HFF-Myc (cell line): Measurements from ENCODE around the gene CLUH.

Experiments used
- DNase-seq: peaks from one replicate; pipeline ENCODE4 v3.0.0-alpha.2; 2011; ENCODE audit warnings: low read depth; ENCODE audit errors: extremely low read depth
- H3K4me3 ChIP-seq: replicated peaks from 2 replicates; pipeline ENCODE4 v1.5.1; 2011; ENCODE audit warnings: low read depth, mild to moderate bottlenecking, control low read depth, low read length
- TF ChIP-seq, protein P1 (sequence below): IDR thresholded peaks from 2 replicates; pipeline ENCODE4 v1.5.1; 2012; ENCODE audit warnings: mild to moderate bottlenecking, low read depth, low read length, control low read depth; ENCODE audit errors: missing control alignments

Gene CLUH

GRCh38 chr17:2712300-2713043, 908 bp upstream of the CLUH start:
- H3K4me3 ChIP-seq, result peak overlapping the region; percentile 98
- TF ChIP-seq, protein P1, sequence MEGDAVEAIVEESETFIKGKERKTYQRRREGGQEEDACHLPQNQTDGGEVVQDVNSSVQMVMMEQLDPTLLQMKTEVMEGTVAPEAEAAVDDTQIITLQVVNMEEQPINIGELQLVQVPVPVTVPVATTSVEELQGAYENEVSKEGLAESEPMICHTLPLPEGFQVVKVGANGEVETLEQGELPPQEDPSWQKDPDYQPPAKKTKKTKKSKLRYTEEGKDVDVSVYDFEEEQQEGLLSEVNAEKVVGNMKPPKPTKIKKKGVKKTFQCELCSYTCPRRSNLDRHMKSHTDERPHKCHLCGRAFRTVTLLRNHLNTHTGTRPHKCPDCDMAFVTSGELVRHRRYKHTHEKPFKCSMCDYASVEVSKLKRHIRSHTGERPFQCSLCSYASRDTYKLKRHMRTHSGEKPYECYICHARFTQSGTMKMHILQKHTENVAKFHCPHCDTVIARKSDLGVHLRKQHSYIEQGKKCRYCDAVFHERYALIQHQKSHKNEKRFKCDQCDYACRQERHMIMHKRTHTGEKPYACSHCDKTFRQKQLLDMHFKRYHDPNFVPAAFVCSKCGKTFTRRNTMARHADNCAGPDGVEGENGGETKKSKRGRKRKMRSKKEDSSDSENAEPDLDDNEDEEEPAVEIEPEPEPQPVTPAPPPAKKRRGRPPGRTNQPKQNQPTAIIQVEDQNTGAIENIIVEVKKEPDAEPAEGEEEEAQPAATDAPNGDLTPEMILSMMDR, result no peak
- no peak for DNase-seq

- peak overlapping the region; percentile 98 for H3K4me3 ChIP-seq
- TF ChIP-seq, protein P1, result no peak
- no peak for DNase-seq
These were observed 559 bp downstream of the CLUH start for GRCh38 chr17:2710803-2711607.

DNA sequence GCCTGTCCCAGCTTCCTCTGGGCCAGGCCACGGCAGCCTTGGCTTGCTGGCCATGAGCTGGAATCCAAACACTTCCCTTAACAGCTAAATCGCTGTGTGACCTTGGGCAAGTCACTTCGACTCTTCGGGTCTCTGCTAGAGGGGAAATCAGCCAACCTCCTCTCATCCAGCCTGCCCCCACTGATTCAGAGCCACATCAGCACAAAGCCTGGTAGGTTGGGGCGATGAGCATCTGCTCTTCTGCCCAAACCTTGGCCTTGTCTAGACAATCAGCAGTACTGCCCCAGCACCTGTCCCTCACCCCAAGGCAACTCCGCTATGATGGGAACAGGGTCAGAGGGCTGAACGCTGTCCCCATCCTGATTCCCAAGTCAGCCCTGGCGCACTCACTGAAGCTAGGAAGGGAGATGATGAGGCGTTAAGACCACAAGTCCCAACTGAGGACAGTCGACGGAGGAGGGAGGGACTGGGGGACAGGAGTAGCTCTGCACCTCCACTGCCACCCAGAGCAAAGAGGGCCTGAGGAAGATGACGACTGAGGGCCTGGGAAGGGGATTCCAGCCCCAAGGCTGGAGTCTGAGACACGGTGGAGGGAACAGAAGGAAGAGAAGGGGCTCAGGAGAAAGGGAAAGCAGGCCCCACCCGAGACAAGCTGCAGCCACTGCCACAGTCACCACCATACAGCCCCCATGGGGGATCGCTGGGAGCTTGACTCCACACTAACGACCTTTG, 1.3 kb downstream of the CLUH start:
- TF ChIP-seq, protein P1, result no peak
- no peak for DNase-seq
- peak overlapping the region; percentile 98 for H3K4me3 ChIP-seq

- peak overlapping the region; percentile 98 for H3K4me3 ChIP-seq
These were observed 2.3 kb downstream of the CLUH start for GRCh38 chr17:2709183-2709661.

DNA sequence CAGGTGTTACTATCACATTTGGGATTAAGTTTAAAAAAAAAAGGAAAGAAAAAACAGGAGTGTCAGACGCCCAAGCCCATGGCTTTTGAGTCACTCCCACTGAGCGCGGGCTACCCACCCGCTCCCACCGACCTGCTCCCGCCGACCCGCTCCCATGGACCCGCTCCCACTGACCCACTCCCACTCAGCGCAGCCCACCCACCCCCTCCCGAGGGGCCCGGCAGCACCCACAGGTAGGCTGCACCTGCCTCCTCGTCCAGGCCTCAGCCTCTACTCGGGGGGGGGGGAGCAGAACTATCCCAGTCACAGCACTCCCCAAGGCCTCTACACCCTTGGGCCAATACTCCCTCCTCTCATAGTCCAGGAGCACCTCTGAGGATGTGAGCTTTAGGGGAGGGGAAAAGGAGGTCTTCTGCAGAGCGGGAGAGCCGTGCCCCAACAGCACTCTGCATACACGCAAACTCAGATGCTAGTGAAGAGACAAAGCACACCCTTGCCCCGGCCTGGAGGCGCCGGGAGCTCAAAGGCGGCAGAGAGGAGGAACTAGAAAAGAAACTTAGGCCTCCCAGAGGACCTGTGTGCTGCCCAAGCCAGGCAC, 2.9 kb downstream of the CLUH start:
- H3K4me3 ChIP-seq, result peak overlapping the region; percentile 98
- DNase-seq, result no peak
- TF ChIP-seq, protein P1, result no peak

More at GRCh38 chr17:2709183-2709661, 2.3 kb downstream of the CLUH start:
- DNase-seq, result no peak
- TF ChIP-seq, protein P1, result no peak
